ENCODE data around the gene OSBPL2.

GRCh38 chr20:62325172-62325905 lies 87.0 kb downstream of the OSBPL2 start:
- TF ChIP-seq CTCF (IDR thresholded peaks at IDR 0.05) (no peak), POLR2A (IDR thresholded peaks at IDR 0.05) (no peak)
